HG03571 (cell line): Measurements from ENCODE around the gene MACROD2.
"Not testable (repeated sequence)": the region's sequence is repeated elsewhere in the genome, so short reads cannot be mapped to it uniquely, and the experiment has no call there.

Experiments
- ATAC-seq: cut with Tn5 transposase; IDR thresholded peaks from one replicate; pipeline ENCODE4 v1.9.1; 2021; ENCODE audit not compliant: unreplicated experiment

MACROD2 gene

DNA sequence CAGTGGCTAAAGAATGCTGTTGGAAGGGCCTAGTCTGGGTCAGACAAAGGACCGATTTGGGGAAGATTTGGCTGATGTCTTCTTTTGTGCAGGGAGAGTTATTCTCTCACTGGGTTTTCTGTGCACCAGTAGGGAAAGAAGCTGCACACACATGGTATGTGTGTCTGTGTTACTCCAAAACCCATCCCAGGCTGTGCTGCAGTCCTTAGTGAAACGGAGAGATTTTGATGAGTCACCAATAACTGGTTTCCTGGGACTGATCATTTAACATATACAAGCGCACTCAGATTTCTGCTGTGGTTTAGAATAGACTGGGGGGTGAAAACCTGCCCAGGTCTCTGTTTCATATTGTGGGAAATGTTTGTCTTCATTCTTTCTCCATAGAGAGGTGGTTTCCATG is 1528.1 kb downstream of the MACROD2 start:
- no peak for ATAC-seq

DNA sequence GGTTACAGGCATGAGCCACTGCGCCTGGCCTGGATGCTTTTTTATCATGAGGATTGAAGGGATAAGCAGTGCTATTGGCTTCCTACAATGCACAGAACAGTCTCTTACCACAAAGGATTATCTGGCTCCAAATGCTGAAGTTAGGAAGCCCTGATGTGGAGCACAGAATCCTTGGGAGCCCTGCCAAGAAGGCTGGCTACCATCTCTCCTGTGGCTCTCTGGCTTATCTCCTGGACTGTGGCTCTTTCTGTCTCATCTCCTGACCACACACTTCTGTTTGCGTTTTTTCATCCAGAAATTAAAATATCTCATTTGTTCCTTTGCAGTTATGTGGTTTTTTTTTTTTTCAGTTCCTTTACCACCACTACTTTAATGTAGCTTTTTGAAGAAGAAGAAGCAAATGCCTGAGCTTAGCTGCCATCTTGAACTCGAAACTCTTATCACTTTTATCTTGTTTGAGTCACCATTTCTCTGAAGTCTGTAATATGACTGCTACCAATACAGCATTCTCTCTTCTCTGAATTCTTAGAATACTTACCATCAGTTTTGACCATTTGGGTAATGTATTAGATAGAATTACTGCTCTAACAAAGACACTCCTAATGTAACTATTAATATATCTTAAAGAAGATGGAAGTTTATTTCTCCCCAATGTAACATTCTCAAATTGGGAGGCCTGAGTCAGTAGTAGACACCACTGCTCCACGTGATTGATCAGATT is 1533.2 kb downstream of the MACROD2 start:
- ATAC-seq = no peak

DNA sequence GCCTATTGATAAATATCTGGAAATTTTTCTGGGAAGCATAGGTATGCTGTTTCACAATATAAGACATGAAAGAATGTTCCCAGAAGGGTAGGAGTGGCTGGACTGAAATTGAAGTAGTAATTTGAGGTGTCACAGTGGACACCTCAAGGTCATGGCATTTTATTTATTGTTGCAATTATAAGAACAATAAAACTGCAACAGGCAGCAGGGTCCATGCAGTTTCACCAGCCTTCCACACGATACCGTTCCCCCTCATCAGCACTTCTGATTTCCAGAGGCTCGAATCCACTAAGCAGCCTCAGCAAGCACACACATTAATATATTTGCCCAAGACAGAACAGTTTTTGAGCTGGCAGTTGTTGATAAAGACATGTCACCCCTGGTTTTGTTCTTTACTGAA is 1540.5 kb downstream of the MACROD2 start:
- ATAC-seq = no peak

DNA sequence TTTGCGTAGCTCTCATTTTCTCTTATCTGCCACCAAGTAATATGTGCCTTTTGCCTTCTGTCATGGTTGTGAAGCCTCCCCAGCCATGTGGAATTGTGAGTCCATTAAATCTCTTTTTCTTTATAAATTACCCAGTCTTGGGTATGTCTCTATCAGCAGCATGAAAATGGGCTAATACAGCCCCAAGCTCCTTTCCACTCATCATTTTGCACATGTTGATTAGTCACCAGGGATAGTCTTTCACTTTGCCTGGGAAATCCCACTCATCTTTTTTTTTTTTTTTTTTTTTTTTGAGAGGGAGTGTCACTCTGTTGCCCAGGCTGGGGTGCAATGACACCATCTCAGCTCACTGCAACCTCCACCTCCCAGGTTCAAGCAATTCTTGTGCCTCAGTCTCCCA is 1541.9 kb downstream of the MACROD2 start:
- not testable (repeated sequence) for ATAC-seq

DNA sequence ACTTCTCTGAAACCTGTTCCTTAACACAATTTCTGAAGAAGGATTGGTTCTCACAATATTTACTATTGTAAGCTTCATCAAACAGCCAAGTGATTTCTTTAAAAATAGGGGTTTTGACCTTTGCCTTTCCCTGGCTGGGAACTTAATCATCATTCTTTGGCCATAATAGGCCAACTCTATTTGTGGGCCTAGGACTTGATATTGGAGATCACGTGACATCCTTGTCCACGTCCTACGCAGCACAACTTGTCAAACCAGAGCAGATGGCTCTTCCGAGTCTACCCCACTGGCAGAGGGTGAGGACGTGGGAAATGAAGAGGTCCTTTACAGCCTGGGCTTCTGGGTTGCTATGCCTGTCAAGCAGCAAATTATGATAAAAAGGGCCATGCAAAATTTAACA is 1547.3 kb downstream of the MACROD2 start:
- ATAC-seq = no peak

DNA sequence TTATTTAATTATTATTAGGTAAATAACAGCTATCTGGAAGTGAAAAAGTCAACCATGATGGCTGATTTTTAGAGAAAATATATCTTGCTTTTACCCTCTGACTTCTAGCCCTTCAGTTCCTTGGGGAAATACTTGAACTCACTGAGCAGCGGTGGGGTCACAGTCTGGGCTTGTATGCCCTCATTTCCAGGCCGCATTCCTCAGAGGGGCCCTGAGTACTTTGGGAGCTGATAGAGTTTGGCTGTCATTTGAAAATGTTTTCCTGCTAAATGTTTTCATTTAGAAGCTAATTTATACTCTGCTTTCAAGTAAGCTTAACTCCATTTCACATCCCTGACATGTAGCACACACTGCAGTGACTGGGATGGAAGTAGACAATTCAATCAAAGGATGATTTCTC is 1549.4 kb downstream of the MACROD2 start:
- no peak for ATAC-seq

DNA sequence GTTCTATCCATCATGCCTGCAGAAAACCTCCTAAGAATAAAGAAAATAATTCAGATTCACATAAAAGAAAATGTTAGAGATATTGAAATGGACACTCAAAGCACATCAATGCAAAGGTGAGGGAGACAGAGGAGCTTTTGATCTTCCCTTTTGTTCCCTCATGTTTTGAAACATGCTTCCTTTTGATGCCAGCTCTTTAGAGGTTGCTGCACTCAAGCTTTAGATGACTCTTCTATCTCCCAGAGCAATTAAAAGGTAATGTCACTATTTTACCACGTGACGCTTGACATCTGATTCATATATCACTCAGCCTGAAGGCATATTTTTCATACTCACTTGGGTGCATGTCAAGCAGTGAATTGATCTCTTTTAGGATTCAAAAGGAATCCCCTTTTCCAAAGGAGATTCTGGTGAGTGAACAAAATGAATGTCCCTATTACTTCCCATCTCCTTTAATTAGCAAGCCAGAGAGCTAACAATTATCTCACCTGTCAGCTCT is 1551.3 kb downstream of the MACROD2 start:
- ATAC-seq = no peak

DNA sequence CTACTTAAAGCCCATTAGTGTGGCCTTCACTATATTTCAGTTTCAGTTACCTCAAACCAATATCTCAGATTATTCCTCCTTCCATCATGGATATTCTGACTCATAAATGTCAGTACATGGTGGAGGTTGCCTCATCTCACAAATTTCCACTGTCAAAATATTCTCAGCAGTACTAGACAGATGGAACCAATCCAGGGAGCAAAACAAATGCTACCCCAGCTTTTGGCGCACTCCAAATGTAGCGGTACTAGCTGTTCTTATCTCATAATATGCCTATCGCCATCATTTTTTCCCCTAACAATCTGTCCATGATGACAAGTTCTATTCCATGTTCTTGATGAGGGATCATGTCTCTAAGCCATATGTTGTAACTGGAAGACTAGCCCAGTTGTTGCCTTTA is 1551.8 kb downstream of the MACROD2 start:
- no peak for ATAC-seq

DNA sequence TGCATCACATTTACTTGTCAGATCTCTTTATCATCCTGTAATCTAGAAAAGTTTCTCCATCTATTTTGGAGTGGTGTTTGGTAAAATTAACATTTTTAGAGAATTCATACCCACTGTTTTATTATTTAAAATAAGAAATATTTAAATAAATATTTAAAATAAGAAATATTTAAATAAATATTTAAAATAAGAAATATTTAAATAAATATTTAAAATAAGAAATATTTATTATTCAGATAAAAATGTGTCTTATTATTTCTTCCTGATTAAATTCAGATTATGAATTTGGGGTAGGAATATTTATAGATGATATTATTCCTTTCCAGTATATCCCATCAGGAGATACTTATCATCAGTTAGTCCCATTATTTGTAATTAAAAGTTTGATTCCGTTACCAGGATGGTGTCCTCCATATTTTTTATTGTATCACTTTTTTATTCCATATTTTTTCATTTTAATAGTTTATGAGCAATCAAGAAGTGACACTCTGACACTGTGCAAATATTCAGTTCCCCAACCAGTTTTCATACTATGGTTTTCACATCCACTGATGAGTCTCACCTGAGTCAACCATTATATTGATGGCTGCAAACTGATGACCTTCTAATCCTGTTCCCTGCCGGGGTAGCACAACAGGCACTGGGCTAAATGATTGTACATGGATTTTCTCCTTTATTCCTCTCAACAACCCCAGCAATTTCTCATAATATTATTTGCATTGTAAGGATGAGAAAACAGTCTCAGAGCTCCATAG is 1555.0 kb downstream of the MACROD2 start:
- ATAC-seq = no peak

DNA sequence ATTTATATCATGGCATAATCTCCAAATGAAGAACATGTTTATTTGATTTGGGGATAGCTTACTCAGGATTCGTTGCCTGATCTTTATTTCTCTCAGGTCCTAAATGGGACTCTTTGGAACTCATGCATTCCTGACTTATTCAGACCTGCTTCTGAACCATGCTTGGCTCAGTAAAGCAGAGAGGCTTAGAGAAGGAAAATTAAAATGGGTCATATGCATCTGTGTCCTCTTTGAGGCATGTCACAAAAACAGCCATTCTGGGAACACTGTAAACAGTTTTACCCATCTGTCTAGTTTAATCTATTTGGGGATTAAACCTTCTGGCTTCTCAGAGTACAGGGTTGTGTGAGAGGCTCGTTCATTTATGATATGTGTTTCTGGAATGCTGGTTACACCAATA is 1560.6 kb downstream of the MACROD2 start:
- ATAC-seq = no peak

DNA sequence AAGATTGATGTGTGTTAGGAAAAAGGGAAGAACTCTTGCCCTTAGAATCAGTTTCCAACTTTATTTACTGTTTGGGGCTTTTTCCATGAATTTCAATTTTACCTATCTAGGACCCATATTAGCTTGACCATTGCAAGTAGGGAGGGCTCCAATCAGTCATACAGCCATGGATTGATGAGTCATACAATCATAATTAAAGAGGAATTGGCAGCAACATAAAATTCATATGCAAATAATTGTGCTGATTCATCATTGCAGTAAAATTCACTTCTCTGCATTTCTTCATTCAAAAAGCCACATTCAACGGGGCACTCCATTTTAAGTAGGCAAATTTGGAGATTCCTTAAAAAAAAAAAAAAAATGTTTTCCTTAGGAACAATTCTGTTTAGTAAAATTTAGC is 1561.6 kb downstream of the MACROD2 start:
- no peak for ATAC-seq

DNA sequence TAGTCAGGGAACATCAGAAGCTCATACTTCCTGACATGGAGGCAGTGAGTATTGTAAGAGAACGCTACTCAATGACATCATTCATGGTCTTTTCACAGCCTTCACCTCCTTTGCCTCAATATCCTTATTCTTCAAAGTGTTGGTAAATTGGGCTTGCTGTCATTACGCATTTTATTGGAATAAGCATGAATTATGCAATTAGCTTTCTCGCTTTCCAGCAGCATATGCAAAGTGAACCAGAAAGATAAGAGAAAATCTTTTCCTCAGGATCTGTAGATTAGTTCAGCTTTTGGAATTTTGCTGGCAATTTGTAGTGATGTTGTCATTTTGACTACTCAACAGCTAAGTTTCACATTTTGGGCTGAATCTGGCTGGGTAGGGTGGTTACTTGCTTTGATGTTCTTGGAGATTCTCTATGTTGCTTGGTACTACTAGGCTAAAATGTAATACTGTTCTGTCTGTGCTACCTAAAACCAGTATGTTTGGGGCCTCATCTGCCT is 1565.8 kb downstream of the MACROD2 start:
- ATAC-seq = no peak

DNA sequence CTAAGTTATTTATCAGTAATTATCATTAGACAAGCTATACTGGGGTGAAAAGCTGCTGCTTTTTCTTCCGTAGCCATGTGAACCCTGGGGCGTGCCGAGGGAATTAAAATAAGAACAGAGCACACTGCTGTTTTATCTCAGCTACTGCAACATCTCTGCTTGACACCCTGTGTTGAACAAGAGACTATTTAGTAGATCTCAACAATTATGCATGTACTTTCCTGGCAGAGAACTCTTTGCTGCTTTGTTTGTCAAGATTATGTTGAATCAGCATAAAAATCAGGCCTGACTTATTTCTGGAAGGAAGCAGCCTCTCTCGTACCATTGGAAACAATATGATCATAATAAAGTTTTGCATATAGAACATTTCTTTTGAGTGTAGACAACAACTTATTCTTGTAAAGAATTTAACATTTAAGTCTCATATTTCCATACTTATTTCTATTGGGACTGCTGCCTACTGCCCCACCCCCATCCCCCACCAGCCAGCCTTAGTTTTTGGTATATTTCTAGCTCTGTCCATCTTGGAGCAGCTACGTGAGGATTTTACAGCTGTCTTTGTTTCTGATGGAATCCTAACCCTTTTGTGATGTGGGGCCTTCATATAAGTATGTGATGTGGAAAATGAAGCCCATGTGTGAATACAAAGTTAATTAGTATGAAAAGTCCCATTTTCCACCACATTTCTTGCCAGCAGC is 1566.5 kb downstream of the MACROD2 start:
- no peak for ATAC-seq

DNA sequence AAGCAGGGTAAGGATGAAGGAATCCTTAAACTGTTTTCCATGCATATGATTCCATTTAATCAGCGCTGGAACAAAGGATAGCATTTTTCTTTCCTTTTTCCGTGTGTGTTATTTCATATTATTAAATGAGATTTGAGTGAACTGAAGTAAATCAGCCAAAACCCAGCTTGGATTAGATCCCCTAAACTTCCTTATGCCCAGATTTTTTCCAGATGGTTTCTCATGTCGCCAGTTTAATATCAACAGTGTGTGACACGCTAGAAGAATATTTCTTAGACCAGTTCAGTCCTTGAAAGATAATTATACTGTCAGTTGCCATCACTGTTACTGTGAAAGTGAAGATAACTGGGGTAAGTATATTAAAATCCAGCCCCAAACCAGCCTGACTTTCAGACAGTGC is 1568.5 kb downstream of the MACROD2 start:
- no peak for ATAC-seq

DNA sequence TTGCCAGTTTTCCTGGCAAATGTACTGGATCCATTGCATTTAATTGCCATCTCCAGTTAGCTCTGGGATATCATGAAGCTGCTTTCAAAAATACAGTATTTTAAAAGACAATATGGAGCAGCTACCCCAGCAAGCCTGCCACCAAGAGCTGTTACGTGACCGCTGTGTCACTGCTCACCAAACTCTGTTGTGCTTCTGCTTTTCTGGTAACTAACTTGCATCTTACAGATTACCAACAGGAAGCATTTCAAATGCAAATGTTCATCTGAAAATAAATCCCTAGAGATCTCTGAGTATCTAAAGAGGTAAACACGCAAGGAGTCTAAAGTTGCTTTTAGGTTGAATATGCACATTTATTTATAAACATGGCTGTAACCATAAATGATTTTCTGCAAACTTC is 1569.7 kb downstream of the MACROD2 start:
- ATAC-seq = peak; percentile 85

DNA sequence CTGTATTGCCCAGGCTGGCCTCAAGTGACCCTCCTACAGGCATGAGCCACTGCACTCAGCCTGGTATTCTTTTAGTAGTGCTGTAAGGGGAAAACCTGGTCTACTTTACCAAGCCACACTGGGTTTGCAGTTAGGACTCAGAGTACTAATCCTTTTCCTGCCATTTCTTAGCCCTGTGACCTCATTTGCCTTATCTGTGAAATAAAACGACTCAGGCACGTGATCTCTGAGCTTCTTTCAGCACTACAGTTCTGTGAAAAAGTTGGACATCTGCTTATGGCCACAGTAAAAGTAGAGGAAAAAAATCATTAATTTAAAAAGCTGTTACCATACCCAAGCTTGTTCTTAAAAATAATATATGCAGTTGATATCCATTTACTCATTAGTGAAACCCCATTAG is 1570.5 kb downstream of the MACROD2 start:
- ATAC-seq = no peak

DNA sequence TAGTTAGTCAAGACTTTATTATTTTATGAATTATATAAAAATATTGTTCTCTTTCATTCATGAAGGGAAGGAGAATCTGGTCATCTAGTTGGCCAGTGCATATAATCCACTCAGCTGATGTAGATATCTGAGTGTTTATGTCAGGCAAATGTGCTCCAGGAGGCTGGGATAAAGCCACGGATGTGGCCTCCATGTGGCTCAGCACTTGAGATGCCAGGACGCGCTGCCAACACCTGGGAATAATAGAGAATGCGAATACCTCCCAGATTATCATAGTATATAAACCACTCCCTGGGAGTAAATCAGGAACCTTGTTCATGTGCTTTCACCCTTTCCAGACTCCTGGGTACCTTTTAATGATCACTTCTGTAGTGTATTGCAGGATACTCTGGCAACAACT is 1571.9 kb downstream of the MACROD2 start:
- no peak for ATAC-seq

DNA sequence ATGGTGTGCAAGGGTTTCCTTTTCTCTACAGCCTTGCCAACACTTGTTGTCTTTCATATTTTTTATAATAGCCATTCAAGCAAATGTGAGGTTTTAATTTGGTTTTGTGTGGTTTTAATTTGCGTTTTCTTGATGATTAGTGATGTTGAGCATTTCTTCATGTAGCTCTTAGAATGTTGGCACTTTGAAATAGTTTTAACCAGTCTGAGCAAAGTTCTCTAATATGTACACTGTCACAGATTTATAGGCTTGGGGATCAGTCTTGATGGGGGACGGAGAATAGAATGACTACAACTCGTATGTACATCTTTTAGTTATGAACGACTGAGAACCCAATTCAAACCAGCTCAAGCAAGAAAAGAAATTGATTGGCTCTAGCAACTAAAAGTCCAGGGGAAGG is 1574.8 kb downstream of the MACROD2 start:
- no peak for ATAC-seq

DNA sequence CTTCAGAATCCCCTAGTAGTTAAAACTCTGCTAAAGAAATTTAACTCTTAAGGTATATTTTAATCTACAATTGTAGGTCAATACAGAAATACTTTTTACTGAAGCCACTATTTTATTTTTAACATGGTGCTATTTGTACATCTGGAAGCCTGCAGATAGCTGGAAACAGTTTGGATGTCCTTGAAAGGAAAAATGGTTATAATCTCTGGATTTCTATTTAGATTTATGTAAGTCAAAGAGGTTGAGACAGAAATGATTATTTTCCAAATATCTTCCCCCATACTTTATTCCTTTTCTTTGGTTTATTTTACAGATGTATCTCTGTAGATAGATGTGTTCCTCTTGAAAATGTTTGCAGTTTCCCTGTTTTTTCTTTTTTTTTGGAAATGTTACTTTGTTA is 1575.7 kb downstream of the MACROD2 start:
- ATAC-seq = no peak

DNA sequence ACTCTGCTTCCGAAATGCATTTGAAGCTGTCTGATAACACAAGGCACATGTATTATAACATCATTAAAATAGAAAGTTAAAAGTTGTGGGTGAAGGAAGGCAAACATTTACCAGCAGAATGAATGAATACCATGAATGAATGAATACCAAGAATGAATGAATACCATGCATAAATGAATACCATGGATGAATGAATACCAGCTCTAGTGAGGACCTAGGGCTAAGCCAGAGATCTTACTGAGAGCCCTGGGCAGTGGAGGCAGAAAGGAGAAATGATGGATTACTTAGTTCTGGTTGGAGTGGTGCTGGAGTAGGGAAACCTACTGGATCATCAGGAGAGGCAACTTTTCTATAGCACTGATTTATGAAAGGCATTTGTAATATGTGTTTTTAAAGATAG is 1579.9 kb downstream of the MACROD2 start:
- ATAC-seq = no peak

DNA sequence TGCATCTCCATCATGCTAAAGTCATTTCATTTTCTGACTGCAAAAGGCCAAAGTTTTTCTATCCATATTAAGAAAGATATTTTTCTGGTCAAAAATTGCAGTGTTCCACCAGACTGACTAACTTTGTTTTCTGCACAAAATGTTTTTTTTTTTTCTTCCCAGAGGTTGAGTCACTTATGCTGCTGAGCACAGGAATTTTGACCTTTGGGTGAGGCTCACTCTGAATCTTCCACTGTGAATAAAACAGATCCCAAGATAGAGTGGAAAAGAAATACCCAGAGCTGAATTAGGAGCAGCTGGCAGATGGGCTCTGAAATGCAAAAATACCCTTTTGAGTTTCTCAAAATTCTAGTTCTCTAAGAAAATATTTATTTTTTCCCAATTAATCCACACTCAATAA is 1581.1 kb downstream of the MACROD2 start:
- no peak for ATAC-seq

DNA sequence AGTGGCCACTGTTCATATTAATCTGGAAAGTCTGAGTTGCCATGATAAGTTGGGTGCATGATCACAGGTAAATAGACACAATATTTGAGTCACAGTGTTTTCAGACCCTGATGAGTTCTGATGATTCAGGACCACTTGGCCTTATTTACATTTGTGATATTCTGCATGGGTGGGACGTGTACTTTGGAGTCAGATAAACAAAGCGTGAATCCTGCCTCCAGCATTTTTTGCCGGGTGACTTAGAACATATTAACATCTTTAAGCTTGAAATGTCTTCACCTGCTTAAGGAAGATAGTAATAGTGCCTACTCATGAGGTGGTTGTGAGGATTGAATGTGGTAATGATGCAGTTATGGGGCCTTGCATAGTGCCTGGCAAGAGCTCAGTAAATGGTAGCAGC is 1582.8 kb downstream of the MACROD2 start:
- no peak for ATAC-seq
